GM23338 (cell line): ENCODE data around the gene HIVEP3. TPM values are rescaled to one million over a fixed set of nuclear protein-coding genes. Genes with fewer than 3 reads are reported as not detected.

Experiments
- ATAC-seq: fragments of 200-7000 bp; cut with Tn5 transposase; 3 replicates; pipeline ENCODE4 v1.9.1; 2020
- DNase-seq: peaks from one replicate; pipeline ENCODE4 v3.0.0-alpha.2; 2015; ENCODE audit warnings: low spot score
- H2AFZ ChIP-seq: fragments of 200-600 bp; sonication (generic); 2 replicates; pipeline ENCODE4 v1.8.0; 2016; ENCODE audit warnings: antibody characterized with exemption, mild to moderate bottlenecking, moderate library complexity
- H3F3A ChIP-seq: fragments of 200-600 bp; sonication (generic); replicated peaks from 2 replicates; pipeline ENCODE4 v1.8.0; 2017; ENCODE audit warnings: antibody characterized with exemption, mixed run types, low read depth
- H3K27ac ChIP-seq: fragments of 200-600 bp; sonication (generic); 2 replicates; pipeline ENCODE4 v1.6.1; 2016; ENCODE audit warnings: low read depth
- H3K27me3 ChIP-seq: fragments of 200-600 bp; sonication (generic); 2 replicates; pipeline ENCODE4 v1.8.0; 2016; ENCODE audit warnings: mild to moderate bottlenecking, mixed run types, moderate library complexity; ENCODE audit not compliant: insufficient read depth
- H3K36me3 ChIP-seq: fragments of 200-600 bp; sonication (generic); 2 replicates; pipeline ENCODE4 v1.8.0; 2016; ENCODE audit warnings: mild to moderate bottlenecking; ENCODE audit not compliant: insufficient read depth
- H3K4me1 ChIP-seq: fragments of 200-600 bp; sonication (generic); 2 replicates; pipeline ENCODE4 v1.8.0; 2016; ENCODE audit warnings: mild to moderate bottlenecking, moderate library complexity; ENCODE audit not compliant: insufficient read depth
- H3K4me2 ChIP-seq: fragments of 200-600 bp; sonication (generic); 2 replicates; pipeline ENCODE4 v1.7.1; 2017; ENCODE audit warnings: mixed run types
- H3K4me3 ChIP-seq: fragments of 200-600 bp; sonication (generic); 2 replicates; pipeline ENCODE4 v1.6.1; 2016; ENCODE audit warnings: mixed run types
- H3K79me2 ChIP-seq: fragments of 200-600 bp; sonication (generic); replicated peaks from 2 replicates; pipeline ENCODE4 v1.8.0; 2017; ENCODE audit warnings: mild to moderate bottlenecking; ENCODE audit not compliant: insufficient read depth
- H3K9me2 ChIP-seq: fragments of 200-600 bp; sonication (generic); 2 replicates; pipeline ENCODE4 v1.8.0; 2017; ENCODE audit not compliant: insufficient read depth
- H4K20me1 ChIP-seq: fragments of 200-600 bp; sonication (generic); replicated peaks from 2 replicates; pipeline ENCODE4 v1.8.0; 2017; ENCODE audit warnings: mild to moderate bottlenecking; ENCODE audit not compliant: insufficient read depth
- H3K27ac Mint-ChIP-seq: 2 replicates; pipeline ENCODE4 v1.8.0; 2020; ENCODE audit warnings: inconsistent platforms, mild to moderate bottlenecking, moderate library complexity, mixed read lengths
- H3K27me3 Mint-ChIP-seq: 3 replicates; pipeline ENCODE4 v1.8.0; 2022; ENCODE audit warnings: low read depth, mild to moderate bottlenecking, moderate library complexity, mixed read lengths, inconsistent platforms; ENCODE audit not compliant: insufficient read depth, poor library complexity
- H3K36me3 Mint-ChIP-seq: 3 replicates; pipeline ENCODE4 v1.8.0; 2021; ENCODE audit warnings: low read depth, mild to moderate bottlenecking, inconsistent platforms, moderate library complexity, mixed read lengths
- H3K4me1 Mint-ChIP-seq: 3 replicates; pipeline ENCODE4 v1.8.0; 2020; ENCODE audit warnings: mild to moderate bottlenecking, inconsistent platforms, mixed read lengths
- H3K4me3 Mint-ChIP-seq: 3 replicates; pipeline ENCODE4 v1.8.0; 2021; ENCODE audit warnings: moderate library complexity, mild to moderate bottlenecking, inconsistent platforms, mixed read lengths
- H3K9me3 Mint-ChIP-seq: 3 replicates; pipeline ENCODE4 v1.8.0; 2020; ENCODE audit warnings: moderate library complexity, mild to moderate bottlenecking, inconsistent platforms, mixed read lengths
- CREB1 ChIP-seq: fragments of 250-450 bp; sonication (Bioruptor Pico); IDR thresholded peaks from 2 replicates; pipeline ENCODE4 v1.5.0; 2020; ENCODE audit warnings: low read depth, mild to moderate bottlenecking, moderate library complexity
- EZH2 ChIP-seq: fragments of 200-600 bp; sonication (generic); IDR thresholded peaks from one replicate; pipeline ENCODE4 v1.8.0; 2017; ENCODE audit warnings: antibody characterized with exemption, mild to moderate bottlenecking, low read depth; ENCODE audit not compliant: unreplicated experiment
- EZH2phosphoT487 ChIP-seq: fragments of 200-600 bp; sonication (generic); IDR thresholded peaks from one replicate; pipeline ENCODE4 v1.8.1; 2018; ENCODE audit warnings: antibody characterized with exemption; ENCODE audit not compliant: unreplicated experiment
- JUNB ChIP-seq: IDR thresholded peaks from one replicate; pipeline ENCODE4 v1.6.1; 2016; ENCODE audit warnings: antibody characterized with exemption; ENCODE audit not compliant: unreplicated experiment
- NANOG ChIP-seq: IDR thresholded peaks from 2 replicates; pipeline ENCODE4 v1.6.1; 2016; ENCODE audit warnings: antibody characterized with exemption, borderline replicate concordance
- POLR2AphosphoS5 ChIP-seq: IDR thresholded peaks from 2 replicates; pipeline ENCODE4 v1.6.1; 2016; ENCODE audit warnings: antibody characterized with exemption, low read depth
- STAT1 ChIP-seq: IDR thresholded peaks from one replicate; pipeline ENCODE4 v1.6.1; 2016; ENCODE audit warnings: antibody characterized with exemption; ENCODE audit not compliant: unreplicated experiment
- ZNF114 ChIP-seq: fragments of 250-450 bp; sonication (Bioruptor Pico); IDR thresholded peaks from 2 replicates; pipeline ENCODE4 v1.5.0; 2020; ENCODE audit warnings: mild to moderate bottlenecking, moderate library complexity
- ZNF331 ChIP-seq: fragments of 250-450 bp; sonication (Bioruptor Pico); IDR thresholded peaks from 2 replicates; pipeline ENCODE4 v1.5.0; 2020; ENCODE audit warnings: low read depth, mild to moderate bottlenecking, moderate library complexity
- ZNF462 ChIP-seq: fragments of 250-450 bp; sonication (Bioruptor Pico); IDR thresholded peaks from 2 replicates; pipeline ENCODE4 v1.5.0; 2020; ENCODE audit warnings: mild to moderate bottlenecking, moderate library complexity
- polyA plus RNA-seq: library from polyadenylated mRNA; unstranded; fragments of >200 nt; fragmentation: Nextera tagmentation; extraction: Ambion mirVana; gene quantifications from 2 replicates; pipeline ENCODE4 v1.2.1, GENCODE V29; 2016
- total RNA-seq: library from RNA; depleted of rRNA; stranded (reverse); fragments of >200 nt; shearing (Covaris generic); gene quantifications from 2 replicates; pipeline ENCODE4 v1.2.3, GENCODE V29; 2014
- TF ChIP-seq, protein P1 (sequence below): IDR thresholded peaks from one replicate; pipeline ENCODE4 v1.6.1; 2018; ENCODE audit warnings: antibody characterized with exemption; ENCODE audit not compliant: unreplicated experiment
- TF ChIP-seq, protein P2 (sequence below), 2 experiments: fragments of 200-600 bp in 1 of 2; sonication (generic) in 1 of 2; conservative IDR thresholded peaks; 2 replicates each; pipeline versions ENCODE4 v1.5.1 to v1.6.1; 2016 to 2017; ENCODE audit warnings: antibody characterized with exemption in 2 of 2, low read depth in 2 of 2, mild to moderate bottlenecking in 2 of 2, moderate library complexity in 1 of 2
- TF ChIP-seq, protein P3 (sequence below): IDR thresholded peaks from 2 replicates; pipeline ENCODE4 v1.6.1; 2016; ENCODE audit warnings: antibody characterized with exemption

The HIVEP3 gene
- total and polyA plus RNA-seq, 2 experiments from 2014 or later, result 0.14 to 0.24 TPM

GRCh38 chr1:41878911-41879310 is 39.8 kb downstream of the HIVEP3 start:
- H3K27me3 ChIP-seq, result no peaks in the 10 kb centered on the region
- H3K9me2 ChIP-seq, result no peaks in the 10 kb centered on the region
- DNase-seq (no peak), ATAC-seq (no peak)
- no peak overlapping the region for H3K27ac ChIP-seq
- H4K20me1 ChIP-seq, result no peaks in the 10 kb centered on the region
- H3K36me3 ChIP-seq, result no peaks in the 10 kb centered on the region
- Mint-ChIP-seq H3K4me1 (peaks cover 45% of the 10 kb centered on the region), H3K27me3 (peaks cover 9% of the 10 kb centered on the region), H3K9me3 (no peaks in the 10 kb centered on the region; the same call in 2 of the 3 replicates), H3K36me3 (no peaks in the 10 kb centered on the region), H3K4me3 (no peak overlapping the region), H3K27ac (no peak overlapping the region)
- TF ChIP-seq EZH2, result no peak
- TF ChIP-seq ZNF114 (CRISPR knock-in tag), result no peak
- no peak for TF ChIP-seq EZH2phosphoT487
- TF ChIP-seq, protein P1, sequence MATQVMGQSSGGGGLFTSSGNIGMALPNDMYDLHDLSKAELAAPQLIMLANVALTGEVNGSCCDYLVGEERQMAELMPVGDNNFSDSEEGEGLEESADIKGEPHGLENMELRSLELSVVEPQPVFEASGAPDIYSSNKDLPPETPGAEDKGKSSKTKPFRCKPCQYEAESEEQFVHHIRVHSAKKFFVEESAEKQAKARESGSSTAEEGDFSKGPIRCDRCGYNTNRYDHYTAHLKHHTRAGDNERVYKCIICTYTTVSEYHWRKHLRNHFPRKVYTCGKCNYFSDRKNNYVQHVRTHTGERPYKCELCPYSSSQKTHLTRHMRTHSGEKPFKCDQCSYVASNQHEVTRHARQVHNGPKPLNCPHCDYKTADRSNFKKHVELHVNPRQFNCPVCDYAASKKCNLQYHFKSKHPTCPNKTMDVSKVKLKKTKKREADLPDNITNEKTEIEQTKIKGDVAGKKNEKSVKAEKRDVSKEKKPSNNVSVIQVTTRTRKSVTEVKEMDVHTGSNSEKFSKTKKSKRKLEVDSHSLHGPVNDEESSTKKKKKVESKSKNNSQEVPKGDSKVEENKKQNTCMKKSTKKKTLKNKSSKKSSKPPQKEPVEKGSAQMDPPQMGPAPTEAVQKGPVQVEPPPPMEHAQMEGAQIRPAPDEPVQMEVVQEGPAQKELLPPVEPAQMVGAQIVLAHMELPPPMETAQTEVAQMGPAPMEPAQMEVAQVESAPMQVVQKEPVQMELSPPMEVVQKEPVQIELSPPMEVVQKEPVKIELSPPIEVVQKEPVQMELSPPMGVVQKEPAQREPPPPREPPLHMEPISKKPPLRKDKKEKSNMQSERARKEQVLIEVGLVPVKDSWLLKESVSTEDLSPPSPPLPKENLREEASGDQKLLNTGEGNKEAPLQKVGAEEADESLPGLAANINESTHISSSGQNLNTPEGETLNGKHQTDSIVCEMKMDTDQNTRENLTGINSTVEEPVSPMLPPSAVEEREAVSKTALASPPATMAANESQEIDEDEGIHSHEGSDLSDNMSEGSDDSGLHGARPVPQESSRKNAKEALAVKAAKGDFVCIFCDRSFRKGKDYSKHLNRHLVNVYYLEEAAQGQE, result no peak
- TF ChIP-seq STAT1, result no peak
- no peak for TF ChIP-seq NANOG
- no peak for TF ChIP-seq ZNF331
- TF ChIP-seq CREB1 (CRISPR knock-in tag), result no peak
- no peak for TF ChIP-seq JUNB
- TF ChIP-seq, protein P2, sequence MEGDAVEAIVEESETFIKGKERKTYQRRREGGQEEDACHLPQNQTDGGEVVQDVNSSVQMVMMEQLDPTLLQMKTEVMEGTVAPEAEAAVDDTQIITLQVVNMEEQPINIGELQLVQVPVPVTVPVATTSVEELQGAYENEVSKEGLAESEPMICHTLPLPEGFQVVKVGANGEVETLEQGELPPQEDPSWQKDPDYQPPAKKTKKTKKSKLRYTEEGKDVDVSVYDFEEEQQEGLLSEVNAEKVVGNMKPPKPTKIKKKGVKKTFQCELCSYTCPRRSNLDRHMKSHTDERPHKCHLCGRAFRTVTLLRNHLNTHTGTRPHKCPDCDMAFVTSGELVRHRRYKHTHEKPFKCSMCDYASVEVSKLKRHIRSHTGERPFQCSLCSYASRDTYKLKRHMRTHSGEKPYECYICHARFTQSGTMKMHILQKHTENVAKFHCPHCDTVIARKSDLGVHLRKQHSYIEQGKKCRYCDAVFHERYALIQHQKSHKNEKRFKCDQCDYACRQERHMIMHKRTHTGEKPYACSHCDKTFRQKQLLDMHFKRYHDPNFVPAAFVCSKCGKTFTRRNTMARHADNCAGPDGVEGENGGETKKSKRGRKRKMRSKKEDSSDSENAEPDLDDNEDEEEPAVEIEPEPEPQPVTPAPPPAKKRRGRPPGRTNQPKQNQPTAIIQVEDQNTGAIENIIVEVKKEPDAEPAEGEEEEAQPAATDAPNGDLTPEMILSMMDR (conservative IDR thresholded peaks at IDR 0.05; ENCODE audit: low read depth in 2 of 2), result no peak
- TF ChIP-seq POLR2AphosphoS5, result no peak
- TF ChIP-seq, protein P3, sequence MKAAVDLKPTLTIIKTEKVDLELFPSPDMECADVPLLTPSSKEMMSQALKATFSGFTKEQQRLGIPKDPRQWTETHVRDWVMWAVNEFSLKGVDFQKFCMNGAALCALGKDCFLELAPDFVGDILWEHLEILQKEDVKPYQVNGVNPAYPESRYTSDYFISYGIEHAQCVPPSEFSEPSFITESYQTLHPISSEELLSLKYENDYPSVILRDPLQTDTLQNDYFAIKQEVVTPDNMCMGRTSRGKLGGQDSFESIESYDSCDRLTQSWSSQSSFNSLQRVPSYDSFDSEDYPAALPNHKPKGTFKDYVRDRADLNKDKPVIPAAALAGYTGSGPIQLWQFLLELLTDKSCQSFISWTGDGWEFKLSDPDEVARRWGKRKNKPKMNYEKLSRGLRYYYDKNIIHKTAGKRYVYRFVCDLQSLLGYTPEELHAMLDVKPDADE, result no peak
- no peak for TF ChIP-seq ZNF462
- no peaks in the 10 kb centered on the region for H3K79me2 ChIP-seq
- H3K4me2 ChIP-seq, result no peak overlapping the region
- no peaks in the 10 kb centered on the region; the same call in 1 of the 2 replicates for H3F3A ChIP-seq
- no peak overlapping the region for H3K4me3 ChIP-seq
- no peak overlapping the region for H2AFZ ChIP-seq
- peaks cover 30% of the 10 kb centered on the region for H3K4me1 ChIP-seq
